ENCODE results near the gene ABHD11.

The ABHD11 gene

DNA sequence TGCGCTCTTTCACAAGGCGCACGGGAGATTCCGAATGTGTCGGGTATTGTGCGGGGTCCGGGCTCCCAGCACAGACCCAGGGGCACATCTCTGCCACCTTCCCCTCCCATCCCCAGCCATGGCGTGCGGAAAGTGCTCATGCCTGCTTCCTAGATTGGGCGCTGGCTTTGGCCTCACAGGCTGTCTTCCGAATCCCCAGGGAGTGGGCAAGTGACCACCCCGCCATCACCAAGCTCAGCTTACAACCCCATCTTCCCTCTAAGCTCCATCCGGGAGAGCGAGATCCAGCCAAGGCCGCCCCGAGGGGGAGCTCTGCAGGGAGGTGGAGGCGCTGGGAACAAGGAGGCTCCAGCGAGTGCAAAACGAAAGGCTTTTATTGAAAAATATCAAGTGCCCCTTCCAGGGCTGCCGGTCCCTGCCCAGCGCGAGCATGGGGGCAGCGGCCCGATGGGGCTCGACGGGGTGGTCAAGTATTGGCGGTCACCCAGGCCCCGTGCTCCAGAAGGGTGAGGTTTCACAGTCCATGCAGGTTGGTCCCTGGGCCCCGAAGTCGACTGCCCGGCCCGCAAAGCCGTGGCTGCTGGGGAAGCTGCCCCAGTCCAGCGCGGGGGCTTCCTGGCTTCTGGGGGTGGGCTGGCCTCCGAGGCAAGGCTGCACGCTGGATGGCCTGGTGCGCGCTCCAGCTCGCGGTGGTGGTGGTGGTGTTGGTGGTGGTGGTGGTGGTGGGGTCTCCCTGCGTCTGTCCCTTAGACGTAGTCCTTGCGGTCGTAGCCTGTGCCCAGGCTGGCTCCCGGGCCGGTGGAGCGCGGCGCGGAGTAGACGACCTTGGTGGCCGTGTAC, 30.3 kb upstream of the ABHD11 start:
- TF ChIP-seq, protein P1, sequence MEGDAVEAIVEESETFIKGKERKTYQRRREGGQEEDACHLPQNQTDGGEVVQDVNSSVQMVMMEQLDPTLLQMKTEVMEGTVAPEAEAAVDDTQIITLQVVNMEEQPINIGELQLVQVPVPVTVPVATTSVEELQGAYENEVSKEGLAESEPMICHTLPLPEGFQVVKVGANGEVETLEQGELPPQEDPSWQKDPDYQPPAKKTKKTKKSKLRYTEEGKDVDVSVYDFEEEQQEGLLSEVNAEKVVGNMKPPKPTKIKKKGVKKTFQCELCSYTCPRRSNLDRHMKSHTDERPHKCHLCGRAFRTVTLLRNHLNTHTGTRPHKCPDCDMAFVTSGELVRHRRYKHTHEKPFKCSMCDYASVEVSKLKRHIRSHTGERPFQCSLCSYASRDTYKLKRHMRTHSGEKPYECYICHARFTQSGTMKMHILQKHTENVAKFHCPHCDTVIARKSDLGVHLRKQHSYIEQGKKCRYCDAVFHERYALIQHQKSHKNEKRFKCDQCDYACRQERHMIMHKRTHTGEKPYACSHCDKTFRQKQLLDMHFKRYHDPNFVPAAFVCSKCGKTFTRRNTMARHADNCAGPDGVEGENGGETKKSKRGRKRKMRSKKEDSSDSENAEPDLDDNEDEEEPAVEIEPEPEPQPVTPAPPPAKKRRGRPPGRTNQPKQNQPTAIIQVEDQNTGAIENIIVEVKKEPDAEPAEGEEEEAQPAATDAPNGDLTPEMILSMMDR (IDR thresholded peaks at IDR 0.05): no peak
- Histone ChIP-seq H3K4me1 (ENCODE audit: control insufficient read depth in 1 of 2, insufficient read depth in 1 of 2, low read depth in 1 of 2, low read length in 1 of 2) (no peaks in the 10 kb centered on the region), H3K27me3 (peaks cover 82% of the 10 kb centered on the region), H3K9me3 (no peaks in the 10 kb centered on the region), H3K36me3 (no peaks in the 10 kb centered on the region), H3K4me3 (ENCODE audit: low read depth in 1 of 2, low read length in 1 of 2) (no peak overlapping the region), H3K27ac (no peak overlapping the region)

DNA sequence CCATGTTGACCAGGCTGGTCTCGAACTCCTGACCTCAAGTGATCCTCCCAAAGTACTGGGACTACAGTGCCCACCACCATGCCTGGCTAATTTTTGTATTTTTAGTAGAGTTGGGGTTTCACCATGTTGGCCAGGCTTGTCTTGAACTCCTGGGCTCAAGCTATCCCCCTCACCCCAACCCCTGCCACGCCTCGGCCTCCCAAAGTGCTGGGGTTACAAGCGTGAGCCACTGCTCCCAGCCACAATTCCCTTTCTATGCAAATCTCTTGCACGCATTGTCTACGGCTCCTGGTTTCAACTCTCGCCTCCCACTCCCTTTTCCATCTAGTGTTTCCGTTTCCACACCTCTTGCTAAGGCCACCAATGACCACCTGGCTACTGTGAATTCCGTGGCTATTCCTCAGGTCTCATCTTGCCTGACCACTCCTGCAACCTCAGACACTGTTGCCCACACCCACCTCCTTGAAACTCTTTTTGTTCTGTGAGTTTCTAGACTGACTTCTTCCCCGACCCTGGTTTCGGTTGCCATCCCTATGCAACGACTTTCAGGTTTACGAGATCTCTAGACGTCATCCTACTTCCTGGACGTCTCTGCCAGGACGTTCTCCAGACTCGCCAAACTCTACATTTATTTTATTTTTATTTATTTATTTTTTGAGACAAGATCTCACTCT, 28.1 kb upstream of the ABHD11 start:
- Histone ChIP-seq H3K27ac (no peak overlapping the region), H3K9me3 (no peaks in the 10 kb centered on the region), H3K36me3 (no peaks in the 10 kb centered on the region), H3K4me1 (ENCODE audit: control insufficient read depth in 1 of 2, insufficient read depth in 1 of 2, low read depth in 1 of 2, low read length in 1 of 2) (no peaks in the 10 kb centered on the region), H3K27me3 (peaks cover 64% of the 10 kb centered on the region), H3K4me3 (ENCODE audit: low read depth in 1 of 2, low read length in 1 of 2) (no peak overlapping the region)
- TF ChIP-seq, protein P1 (IDR thresholded peaks at IDR 0.05): no peak

DNA sequence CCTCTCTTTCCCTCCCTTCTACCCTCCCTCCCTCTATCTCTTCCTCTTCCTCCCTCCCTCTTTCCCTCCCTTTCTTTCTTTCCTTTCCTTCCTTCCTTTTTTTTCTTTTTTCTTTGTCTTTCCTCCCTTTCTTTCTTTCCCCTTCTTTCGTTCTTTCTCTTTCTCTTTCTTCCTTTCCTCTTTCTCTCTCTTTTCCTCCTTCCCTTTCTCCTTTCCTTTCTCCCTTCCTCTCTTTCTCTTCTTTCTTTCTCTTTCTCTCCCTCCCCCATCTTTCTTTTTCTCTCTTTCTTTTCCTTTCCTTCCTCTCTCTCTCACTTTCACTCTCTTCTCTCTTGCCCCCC, 24.0 kb upstream of the ABHD11 start:
- TF ChIP-seq, protein P1 (IDR thresholded peaks at IDR 0.05): no peak
- Histone ChIP-seq H3K27me3 (peaks cover 24% of the 10 kb centered on the region), H3K9me3 (no peaks in the 10 kb centered on the region), H3K27ac (no peak overlapping the region), H3K4me3 (ENCODE audit: low read depth in 1 of 2, low read length in 1 of 2) (no peak overlapping the region), H3K4me1 (ENCODE audit: control insufficient read depth in 1 of 2, insufficient read depth in 1 of 2, low read depth in 1 of 2, low read length in 1 of 2) (no peaks in the 10 kb centered on the region), H3K36me3 (no peaks in the 10 kb centered on the region)

DNA sequence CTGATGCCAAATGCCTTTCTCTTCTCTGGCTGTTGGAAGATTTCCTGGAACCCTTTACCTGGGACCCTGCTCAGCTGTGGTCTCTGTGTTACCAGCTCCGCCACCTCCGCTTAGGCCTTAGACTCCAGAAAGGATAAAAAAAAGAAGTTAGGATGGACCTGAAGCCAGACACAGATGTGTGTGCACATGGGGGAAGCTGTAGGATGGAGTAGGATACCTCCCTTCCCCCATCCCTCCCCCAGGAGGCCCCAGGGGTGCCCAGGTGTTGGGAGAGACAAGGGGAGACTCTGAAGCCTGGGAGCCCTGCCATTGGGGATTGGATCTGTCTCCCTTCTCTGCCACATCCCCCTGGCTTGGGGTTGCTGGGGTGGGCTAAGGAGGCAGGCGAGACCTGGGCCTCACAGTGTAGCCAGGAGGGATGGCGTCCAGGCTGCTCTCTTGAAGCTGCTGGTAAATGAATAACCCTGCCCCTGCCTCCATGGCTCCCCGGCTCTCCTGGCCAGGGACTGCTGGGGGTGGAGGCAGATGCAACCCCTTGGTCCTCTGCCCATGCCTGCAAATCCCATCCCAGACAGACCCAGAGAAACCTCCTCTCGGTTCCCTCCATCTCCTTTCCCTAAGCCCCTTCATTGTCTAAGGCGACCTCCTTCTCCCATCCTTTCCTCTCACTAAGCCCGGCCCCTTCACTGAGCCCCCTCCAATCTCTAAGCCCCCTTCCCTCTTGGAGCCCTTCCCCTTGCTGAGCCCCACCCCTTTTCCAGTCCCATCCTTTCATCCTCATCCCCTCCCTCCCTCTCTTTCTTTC, 23.5 kb upstream of the ABHD11 start:
- Histone ChIP-seq H3K27me3 (peaks cover 18% of the 10 kb centered on the region), H3K4me1 (ENCODE audit: control insufficient read depth in 1 of 2, insufficient read depth in 1 of 2, low read depth in 1 of 2, low read length in 1 of 2) (no peaks in the 10 kb centered on the region), H3K9me3 (no peaks in the 10 kb centered on the region), H3K4me3 (ENCODE audit: low read depth in 1 of 2, low read length in 1 of 2) (no peak overlapping the region), H3K27ac (no peak overlapping the region), H3K36me3 (no peaks in the 10 kb centered on the region)
- TF ChIP-seq, protein P1 (IDR thresholded peaks at IDR 0.05): no peak

DNA sequence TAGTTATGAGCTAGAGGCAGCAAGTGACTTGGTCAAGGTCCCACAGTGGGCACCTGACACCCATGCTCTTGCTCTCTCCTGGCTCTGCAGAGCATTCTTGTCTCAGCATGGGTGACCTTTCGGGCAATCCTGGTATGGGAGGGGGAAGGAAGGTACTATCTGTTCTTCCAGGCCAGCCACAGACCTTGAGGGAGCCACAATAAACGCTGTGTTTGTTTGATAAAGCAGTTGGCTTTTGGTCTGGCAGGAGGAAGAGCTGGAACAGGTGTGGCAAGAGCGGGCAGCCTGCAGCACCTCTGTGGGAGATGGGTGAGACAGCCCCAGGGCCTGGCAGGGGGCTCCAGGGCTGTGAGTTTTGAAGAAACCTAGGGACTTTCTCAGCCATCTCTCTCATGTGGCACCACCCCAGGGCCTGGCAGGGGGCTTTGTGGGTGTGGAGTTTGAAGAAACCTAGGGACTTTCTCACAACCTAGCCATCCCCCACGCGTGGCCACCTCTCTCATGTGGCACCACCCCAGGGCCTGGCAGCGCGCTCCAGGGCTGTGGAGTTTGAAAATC, 20.1 kb upstream of the ABHD11 start:
- no peaks in the 10 kb centered on the region for H3K36me3 ChIP-seq
- no peak overlapping the region for H3K27ac ChIP-seq
- no peaks in the 10 kb centered on the region for H3K4me1 ChIP-seq (ENCODE audit: control insufficient read depth in 1 of 2, insufficient read depth in 1 of 2, low read depth in 1 of 2, low read length in 1 of 2)
- H3K27me3 ChIP-seq: no peaks in the 10 kb centered on the region
- H3K4me3 ChIP-seq (ENCODE audit: low read depth in 1 of 2, low read length in 1 of 2): no peak overlapping the region
- TF ChIP-seq, protein P1 (IDR thresholded peaks at IDR 0.05): no peak
- no peaks in the 10 kb centered on the region for H3K9me3 ChIP-seq

Data from neutrophil (primary cell).